Right lobe of liver (tissue), 6 donors: ENCODE data around the gene HTRA3. TPM values are rescaled to one million over a fixed set of nuclear protein-coding genes. Genes with fewer than 3 reads are reported as not detected.
A peak's percentile ranks its signal among the peaks of the same experiment; 100 is the strongest.

Experiments
- ATAC-seq, 4 donors: fragments of 200-7000 bp; cut with Tn5 transposase; one replicate each; pipeline ENCODE4 v1.9.1; 2020; ENCODE audit warnings: mild to moderate bottlenecking in 4 of 4, moderate library complexity in 4 of 4
- DNase-seq, 3 donors: peaks; one replicate each; pipeline ENCODE4 v3.0.0-alpha.2; 2020
- H3K27ac ChIP-seq, 3 donors: fragments of 200-600 bp; one replicate each; pipeline ENCODE4 v1.8.0; 2022
- H3K27me3 ChIP-seq, 2 donors: fragments of 200-600 bp; one replicate each; pipeline ENCODE4 v1.8.0; 2022
- H3K36me3 ChIP-seq, 4 donors: fragments of 200-600 bp; sonication (generic) in 1 of 4; one replicate each; pipeline versions ENCODE4 v1.5.1 to v1.8.0; 2017 to 2022; ENCODE audit warnings: control low read depth in 1 of 4
- H3K4me1 ChIP-seq, 4 donors: fragments of 200-600 bp; sonication (generic) in 1 of 4; one replicate each; pipeline versions ENCODE4 v1.5.1 to v1.8.0; 2017 to 2022; ENCODE audit warnings: control low read depth in 1 of 4
- H3K4me3 ChIP-seq, 3 donors: fragments of 200-600 bp; one replicate each; pipeline ENCODE4 v1.8.0; 2022
- H3K9me3 ChIP-seq, 4 donors: fragments of 200-600 bp; sonication (generic) in 1 of 4; one replicate each; pipeline versions ENCODE4 v1.5.1 to v1.8.0; 2017 to 2022; ENCODE audit warnings: control low read depth in 1 of 4
- CTCF ChIP-seq, 4 donors: fragments of 200-600 bp in 3 of 4; fragments of 450-650 bp in 1 of 4; IDR thresholded peaks; one replicate each; pipeline versions ENCODE4 v1.5.1 to v1.8.0; 2016 to 2022; ENCODE audit warnings: antibody characterized with exemption in 4 of 4, mild to moderate bottlenecking in 2 of 4
- POLR2A ChIP-seq: fragments of 450-650 bp; IDR thresholded peaks from one replicate; pipeline ENCODE4 v1.6.1; 2017; ENCODE audit warnings: antibody characterized with exemption, mild to moderate bottlenecking
- WGBS: methylation state at CpG from one replicate; pipeline ENCODE4 v1.1.6; 2018; ENCODE audit warnings: low coverage, low lambda C conversion rate; ENCODE audit not compliant: insufficient coverage; ENCODE audit errors: missing lambda C conversion rate; 5-methylcytosine and 5-hydroxymethylcytosine counted together
- intact Hi-C, 2 donors: fragments of 100-400 bp; cut with DNase I; formaldehyde crosslinking; loops; one replicate each; pipeline versions ENCODE4 v1.11.2 to v1.14.1; 2022
- total RNA-seq, 6 experiments: library from RNA; depleted of rRNA in 2 of 6; stranded (reverse); fragments of >200 nt in 2 of 6; fragmentation: NEBNext Ultra II Directional in 3 of 6; extraction: Animal tissue kit (Norgen Biotek cat#: 25700) in 3 of 6; gene quantifications; one replicate each; pipeline versions ENCODE4 v1.1.0 to v1.2.4, GENCODE V29; 2016 to 2023
- donor health status: DM: no; HTN: yes; CAD: no.
- donor health status: DM: no; HTN: no; CAD: no.
- donor health status: DM: no; HTN: no; CAD: no.
- donor health status: DM: no; HTN: yes; CAD: no.
- donor health status: DM: no; HTN: yes; CAD: no.

The HTRA3 gene
- total RNA-seq, 6 experiments from 2014 or later: 0.32 to 1.6 (median 1.0) TPM

- Histone ChIP-seq H3K4me1 (no peaks in the 10 kb centered on the region), H3K27me3 (no peaks in the 10 kb centered on the region), H3K9me3 (peaks cover 0 to 3% (median 0%) of the 10 kb centered on the region in 4 donors), H3K4me3 (no peak overlapping the region), H3K36me3 (no peaks in the 10 kb centered on the region), H3K27ac (no peak overlapping the region)
- TF ChIP-seq POLR2A: no peak
- TF ChIP-seq CTCF (IDR thresholded peaks at IDR 0.05): no peak
- intact Hi-C loops: no loop called here
- WGBS: 67% methylated on average over 6 of the region's 6 CpGs
- ATAC-seq (no peak), DNase-seq (peak in 1 of 3 donors; percentile 8)
Measured at GRCh38 chr4:8317474-8317873, 47.9 kb downstream of the HTRA3 start.

GRCh38 chr4:8318509-8318908 lies 49.0 kb downstream of the HTRA3 start:
- no peaks in the 10 kb centered on the region for H3K9me3 ChIP-seq
- TF ChIP-seq POLR2A: no peak
- no peak for TF ChIP-seq CTCF (IDR thresholded peaks at IDR 0.05)
- no peaks in the 10 kb centered on the region for H3K27me3 ChIP-seq
- DNase-seq (no peak), ATAC-seq (no peak)
- H3K4me3 ChIP-seq: no peak overlapping the region
- H3K27ac ChIP-seq: no peak overlapping the region
- WGBS: 81% methylated on average over 6 of the region's 7 CpGs
- H3K36me3 ChIP-seq: no peaks in the 10 kb centered on the region
- H3K4me1 ChIP-seq: no peaks in the 10 kb centered on the region
- intact Hi-C loops: no loop called here

GRCh38 chr4:8319061-8319460 lies 49.5 kb downstream of the HTRA3 start:
- no peaks in the 10 kb centered on the region for H3K9me3 ChIP-seq
- no peaks in the 10 kb centered on the region for H3K4me1 ChIP-seq
- H3K27me3 ChIP-seq: no peaks in the 10 kb centered on the region
- intact Hi-C loops: no loop called here
- peak in 1 of 3 donors; percentile 13 for DNase-seq
- ATAC-seq: no peak
- H3K36me3 ChIP-seq: no peaks in the 10 kb centered on the region
- 80% methylated on average over 1 of the region's 6 CpGs for WGBS
- no peak overlapping the region for H3K27ac ChIP-seq
- TF ChIP-seq POLR2A: no peak
- TF ChIP-seq CTCF (IDR thresholded peaks at IDR 0.05): no peak
- H3K4me3 ChIP-seq: no peak overlapping the region

GRCh38 chr4:8319731-8320385 lies 50.3 kb downstream of the HTRA3 start:
- TF ChIP-seq POLR2A (no peak), CTCF (IDR thresholded peaks at IDR 0.05) (no peak)

More at GRCh38 chr4:8319731-8320385, 50.3 kb downstream of the HTRA3 start:
- DNase-seq: peak in 1 of 3 donors; percentile 51
- Histone ChIP-seq H3K4me3 (no peak overlapping the region), H3K27ac (no peak overlapping the region), H3K9me3 (no peaks in the 10 kb centered on the region), H3K36me3 (no peaks in the 10 kb centered on the region), H3K27me3 (no peaks in the 10 kb centered on the region), H3K4me1 (no peaks in the 10 kb centered on the region)
- ATAC-seq: peak; percentile 39 to 57 (median 55)
- WGBS: 50% methylated on average over 8 of the region's 13 CpGs
- intact Hi-C loops: no loop called here
